HG02943 (cell line): ENCODE data around the gene DGCR6.
"Not testable (repeated sequence)": the region's sequence is repeated elsewhere in the genome, so short reads cannot be mapped to it uniquely, and the experiment has no call there.

Source experiments
- ATAC-seq: cut with Tn5 transposase; IDR thresholded peaks from one replicate; pipeline ENCODE4 v1.9.1; 2021; ENCODE audit warnings: mild to moderate bottlenecking, low read depth, moderate library complexity; ENCODE audit not compliant: unreplicated experiment

Gene DGCR6

DNA sequence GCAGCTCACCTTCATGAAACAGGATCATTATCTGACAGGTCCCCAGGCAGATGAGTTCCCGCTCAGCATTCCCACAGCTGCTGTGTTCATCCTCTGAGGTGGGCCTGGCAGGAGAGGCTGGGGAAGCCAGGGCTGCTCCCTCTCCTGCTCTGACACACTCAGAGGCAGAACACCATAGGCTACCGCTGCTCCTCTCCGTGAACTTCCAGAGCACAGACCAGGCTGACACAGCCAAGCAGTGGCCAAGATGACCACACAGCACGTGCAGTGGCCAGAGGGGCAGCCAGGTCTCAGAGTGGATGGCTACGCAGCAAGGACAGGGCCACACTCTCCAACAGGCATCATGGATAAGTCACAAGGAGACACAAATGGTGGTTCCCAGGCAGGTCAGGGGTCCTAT, 21.5 kb downstream of the DGCR6 start:
- no peak for ATAC-seq

DNA sequence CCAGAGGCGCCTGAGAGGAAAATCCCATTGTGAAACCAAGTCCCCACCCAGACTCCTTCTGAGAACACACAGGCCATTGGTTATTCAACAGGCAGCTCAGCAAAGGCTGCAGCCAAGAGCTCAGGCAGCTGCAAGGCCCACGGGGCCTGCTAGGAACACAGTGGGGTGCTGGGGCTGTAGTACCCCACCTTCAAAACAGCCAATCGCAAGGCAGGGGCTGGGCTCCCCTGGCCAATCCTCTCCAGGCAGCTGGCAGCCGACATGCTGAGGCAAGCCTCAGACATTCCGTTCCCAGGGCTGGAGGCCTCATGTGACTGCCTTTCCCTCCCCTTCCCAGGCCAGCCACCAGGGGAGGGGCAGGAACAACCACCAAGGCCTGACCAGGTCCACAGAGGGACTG, 23.3 kb downstream of the DGCR6 start:
- no peak for ATAC-seq

DNA sequence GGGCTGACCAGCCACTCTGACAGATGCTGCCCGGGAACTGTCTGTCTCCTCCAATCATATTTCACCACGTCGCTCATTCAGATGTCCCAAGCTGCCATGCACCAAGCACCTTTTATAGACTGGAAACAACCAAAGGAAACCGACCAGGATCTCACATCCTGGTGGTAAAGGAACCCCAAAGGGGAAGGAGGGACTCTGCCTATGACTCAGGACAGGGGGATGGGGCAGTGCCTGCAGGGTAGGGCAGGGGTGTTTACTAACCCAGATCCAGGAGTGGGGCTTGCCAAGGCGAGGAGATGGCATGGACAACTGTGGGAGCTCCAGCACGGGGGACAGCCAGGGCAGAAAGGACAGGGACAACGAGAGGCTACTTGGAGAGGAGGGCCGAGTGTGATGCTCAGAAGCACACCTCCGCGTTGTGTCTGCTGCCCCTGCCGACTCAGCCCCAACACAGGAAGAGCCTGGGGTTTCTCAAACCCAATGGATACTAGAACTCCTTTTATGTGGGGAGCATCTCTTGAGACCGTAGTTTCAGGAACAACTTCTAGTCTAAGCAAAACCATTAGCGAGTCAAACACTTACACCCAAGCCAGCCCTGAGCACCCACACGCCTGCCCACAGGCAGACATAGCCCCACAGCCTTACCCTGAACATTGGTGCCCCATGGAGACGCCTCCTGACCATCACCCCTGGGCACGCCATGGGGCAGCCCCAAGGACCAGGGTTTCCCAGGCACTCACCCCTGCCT, 26.0 kb downstream of the DGCR6 start:
- no peak for ATAC-seq

DNA sequence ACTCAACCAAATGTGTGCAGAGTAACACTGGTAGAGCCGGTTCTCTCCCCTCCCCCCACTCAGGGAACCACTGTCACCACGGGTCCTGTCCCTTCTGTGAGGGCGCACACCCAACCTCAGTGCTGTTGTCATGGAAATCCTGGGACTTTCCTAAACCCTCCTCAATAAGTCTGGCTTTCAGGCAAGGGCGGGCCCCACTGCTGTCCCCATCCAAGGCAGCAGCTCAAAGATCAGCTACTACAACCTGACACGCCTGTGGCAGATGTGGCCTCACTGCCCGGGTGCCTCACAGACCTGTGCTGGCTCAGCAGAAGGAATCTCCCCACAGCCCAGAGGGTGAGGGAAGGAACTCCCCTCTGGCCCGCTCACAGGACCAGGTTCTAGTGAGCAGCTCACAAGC, 27.8 kb downstream of the DGCR6 start:
- no peak for ATAC-seq

DNA sequence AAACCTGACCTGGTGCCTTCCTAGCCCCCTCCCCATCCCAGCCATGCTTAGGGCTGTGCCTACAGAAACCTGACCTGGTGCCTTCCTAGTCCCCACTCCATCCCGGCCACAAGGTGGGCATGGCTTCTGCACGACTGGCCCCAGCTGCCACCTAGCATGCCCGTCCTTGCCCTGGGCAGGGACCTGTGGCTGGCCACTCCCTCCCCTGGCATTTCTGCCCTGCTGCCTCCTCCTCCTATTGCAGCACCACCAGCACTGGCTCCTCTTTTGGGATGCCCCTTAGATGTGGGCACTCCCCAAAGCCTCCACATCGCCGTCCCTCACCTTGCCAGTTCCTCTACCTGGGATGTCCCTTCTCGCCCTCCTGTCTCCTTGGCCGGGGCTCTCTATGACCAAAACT, 28.6 kb downstream of the DGCR6 start:
- not testable (repeated sequence) for ATAC-seq

DNA sequence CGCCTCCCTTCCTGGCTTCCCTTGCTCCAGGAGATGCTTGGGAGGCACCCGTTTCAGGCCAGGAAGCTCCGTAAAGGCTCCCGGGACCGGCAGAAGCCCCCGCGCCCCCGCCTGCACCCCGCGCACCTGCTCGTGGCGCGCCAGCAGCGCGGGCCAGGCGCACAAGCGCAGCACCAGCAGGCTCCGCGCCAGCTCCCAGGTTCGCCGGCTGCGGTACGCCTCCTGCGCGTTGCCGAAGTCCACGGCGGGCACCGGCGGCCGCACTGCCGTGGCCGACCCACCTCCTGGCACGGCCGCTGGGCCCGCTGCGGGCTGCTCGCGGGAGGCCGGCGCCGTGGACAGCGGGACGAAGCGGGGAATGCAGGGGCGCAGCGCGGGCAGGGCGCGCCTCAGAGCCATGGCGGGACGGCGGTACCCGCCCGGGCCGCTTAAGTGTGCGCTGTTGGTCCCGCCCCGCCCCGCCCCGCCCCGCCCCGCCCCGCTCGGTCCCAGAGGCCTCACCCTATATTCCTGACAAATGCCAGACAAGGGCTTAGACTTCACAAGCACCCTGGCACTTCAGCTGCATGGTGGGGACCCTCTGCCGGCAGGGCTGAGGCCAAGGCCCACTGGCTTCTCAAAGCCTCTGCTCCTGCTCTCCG, 29.9 kb downstream of the DGCR6 start, which contains the start of gene PRODH:
TSS of gene PRODH (minus strand) at position 405 of the 641 bp plus-strand sequence. CDS start at position 399, 6 bp downstream.
- no peak for ATAC-seq

DNA sequence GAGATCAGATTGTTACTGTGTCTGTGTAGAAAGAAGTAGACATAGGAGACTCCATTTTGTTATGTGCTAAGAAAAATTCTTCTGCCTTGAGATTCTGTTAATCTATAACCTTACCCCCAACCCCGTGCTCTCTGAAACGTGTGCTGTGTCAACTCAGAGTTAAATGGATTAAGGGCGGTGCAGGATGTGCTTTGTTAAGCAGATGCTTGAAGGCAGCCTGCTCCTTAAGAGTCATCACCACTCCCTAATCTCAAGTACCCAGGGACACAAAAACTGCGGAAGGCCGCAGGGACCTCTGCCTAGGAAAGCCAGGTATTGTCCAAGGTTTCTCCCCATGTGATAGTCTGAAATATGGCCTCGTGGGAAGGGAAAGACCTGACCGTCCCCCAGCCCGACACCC, 32.6 kb downstream of the DGCR6 start:
- not testable (repeated sequence) for ATAC-seq

DNA sequence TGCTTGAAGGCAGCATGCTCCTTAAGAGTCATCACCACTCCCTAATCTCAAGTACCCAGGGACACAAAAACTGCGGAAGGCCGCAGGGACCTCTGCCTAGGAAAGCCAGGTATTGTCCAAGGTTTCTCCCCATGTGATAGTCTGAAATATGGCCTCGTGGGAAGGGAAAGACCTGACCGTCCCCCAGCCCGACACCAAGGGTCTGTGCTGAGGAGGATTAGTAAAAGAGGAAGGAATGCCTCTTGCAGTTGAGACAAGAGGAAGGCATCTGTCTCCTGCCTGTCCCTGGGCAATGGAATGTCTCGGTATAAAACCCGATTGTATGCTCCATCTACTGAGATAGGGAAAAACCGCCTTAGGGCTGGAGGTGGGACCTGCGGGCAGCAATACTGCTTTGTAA, 41.0 kb downstream of the DGCR6 start:
- ATAC-seq, result not testable (repeated sequence)

- ATAC-seq, result no peak
These were observed 41.8 kb downstream of the DGCR6 start for GRCh38 chr22:18947905-18948304.

DNA sequence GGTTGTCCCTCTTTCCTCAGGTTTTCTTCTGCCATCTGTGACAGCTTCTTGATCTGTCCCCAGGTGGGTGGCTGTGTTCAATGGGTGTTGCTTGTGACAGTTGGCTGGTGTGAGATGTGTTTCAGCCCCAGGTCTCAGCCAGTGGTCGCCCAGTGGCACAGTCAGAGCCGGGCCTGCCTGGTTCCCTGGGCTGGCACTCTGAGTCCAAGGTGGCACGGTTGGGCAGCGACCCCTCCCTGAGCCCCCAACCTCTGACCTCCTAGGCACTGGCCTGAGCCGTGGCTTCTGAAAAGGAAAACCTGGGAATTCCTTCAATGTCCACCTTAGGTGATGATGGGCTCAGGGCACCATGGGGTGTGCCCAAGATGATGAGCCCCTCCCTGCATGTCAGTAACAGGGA, 44.0 kb downstream of the DGCR6 start:
- no peak for ATAC-seq

DNA sequence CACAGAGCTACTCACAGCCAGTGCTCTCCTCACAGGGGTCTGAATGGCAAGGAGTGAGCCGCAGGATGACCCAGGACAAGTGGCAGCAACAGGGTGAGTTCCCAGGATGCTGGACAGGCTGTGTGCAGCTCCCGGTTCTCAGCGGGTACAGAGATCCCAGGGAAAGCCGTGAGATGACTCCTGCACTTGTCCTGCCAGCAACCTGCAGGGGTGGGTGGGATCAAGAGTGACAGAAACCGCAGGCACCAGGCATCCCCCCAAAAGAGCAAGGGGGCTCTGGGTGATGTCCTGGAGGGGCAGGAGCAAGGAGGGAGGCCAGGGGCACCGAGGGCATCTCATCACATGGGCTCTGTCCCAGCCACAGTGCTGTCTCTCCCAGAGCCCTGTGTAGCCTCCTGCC, 45.9 kb downstream of the DGCR6 start:
- no peak for ATAC-seq

GRCh38 chr22:18953128-18953527, 47.0 kb downstream of the DGCR6 start:
- not testable (repeated sequence) for ATAC-seq

DNA sequence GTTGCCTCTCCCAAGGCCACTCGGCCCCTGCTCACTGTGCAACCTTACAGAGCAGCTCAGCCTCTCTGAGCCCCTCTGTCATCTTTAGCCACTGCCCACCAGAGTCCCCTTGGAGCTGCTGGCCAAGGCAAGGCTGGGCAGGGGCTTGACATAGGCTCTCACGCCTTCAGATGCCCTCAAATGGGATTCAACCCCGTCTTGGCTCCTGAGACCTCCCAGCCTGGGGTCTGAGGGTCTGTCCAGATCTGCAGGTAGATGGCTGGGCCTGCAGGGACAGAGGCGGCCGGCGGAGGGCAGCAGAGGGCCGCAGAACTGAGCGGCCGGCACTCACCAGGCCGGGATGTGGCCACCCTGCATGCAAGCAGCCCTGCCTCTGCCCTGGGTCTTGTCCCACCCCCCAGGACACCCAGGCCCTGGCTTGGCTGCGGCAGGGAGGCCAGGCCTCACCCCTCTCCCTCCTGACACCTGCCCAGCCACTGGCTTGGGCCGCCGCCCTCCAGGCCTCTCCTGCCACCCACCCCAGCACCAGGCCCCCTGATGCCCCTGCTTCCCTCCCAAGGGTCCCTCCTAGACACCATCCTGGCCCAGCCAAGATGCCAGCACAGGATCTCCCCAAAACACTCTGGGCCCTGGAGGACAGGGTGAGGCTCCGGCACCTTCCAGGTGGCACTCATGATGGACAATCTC, 48.3 kb downstream of the DGCR6 start:
- not testable (repeated sequence) for ATAC-seq

GRCh38 chr22:18954990-18955571, 49.0 kb downstream of the DGCR6 start:
- no peak for ATAC-seq

DNA sequence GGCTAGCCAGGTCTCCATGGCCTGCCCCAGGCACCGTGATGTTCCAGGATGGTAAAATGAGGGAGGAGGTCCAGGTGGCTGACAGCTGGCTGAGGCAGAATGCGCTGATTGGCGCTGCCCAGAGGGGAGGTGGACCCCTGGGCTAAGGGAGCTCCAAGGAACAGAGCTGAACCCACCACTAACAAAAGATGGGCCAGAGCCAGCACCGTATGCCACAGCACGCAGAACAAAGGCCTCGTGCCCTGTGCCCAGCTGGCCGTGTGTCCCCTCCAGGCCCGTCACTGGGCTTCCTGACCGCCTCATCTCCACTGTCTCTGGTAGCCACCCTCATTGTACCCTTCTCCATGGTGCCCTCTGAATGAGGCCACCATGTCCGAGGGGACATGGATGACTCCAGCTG, 49.6 kb downstream of the DGCR6 start:
- no peak for ATAC-seq

DNA sequence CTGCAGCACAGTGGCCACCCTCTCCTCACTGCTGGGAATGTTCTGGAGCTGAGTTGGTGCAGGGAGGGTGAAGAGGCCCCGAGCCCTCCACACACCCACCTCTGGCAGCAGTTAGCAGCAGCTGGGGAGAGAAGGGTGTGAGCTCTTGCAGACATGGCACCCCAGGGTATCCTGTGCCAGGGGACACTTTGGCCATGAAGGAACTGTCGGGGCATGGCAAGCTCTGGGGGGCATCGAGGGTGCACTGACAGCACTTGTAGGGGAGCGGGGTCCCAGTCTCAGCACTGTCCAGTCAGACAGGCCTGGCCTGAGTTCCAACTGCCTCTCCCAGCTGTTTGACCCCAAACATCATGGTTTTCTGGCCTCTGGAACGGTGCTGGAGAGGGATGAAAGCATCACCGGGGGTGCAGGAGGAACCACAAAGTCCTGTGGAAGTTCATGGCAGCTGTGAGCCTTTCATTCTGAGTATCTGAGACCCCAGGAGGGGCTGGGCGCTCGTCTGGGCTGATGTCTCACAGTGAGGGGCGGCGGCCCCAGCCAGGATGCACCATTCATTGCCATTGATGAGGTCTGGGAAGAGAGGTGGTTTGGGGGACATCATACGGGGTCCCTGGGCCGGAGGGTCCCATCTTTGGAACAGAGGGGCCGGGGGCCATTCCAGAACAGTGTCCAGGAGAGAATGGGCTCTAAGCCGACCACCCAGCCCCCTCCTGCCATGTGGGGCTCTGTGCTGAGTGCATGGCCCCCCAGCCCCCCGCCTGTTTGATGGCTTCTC, 50.2 kb downstream of the DGCR6 start:
- not testable (repeated sequence) for ATAC-seq

DNA sequence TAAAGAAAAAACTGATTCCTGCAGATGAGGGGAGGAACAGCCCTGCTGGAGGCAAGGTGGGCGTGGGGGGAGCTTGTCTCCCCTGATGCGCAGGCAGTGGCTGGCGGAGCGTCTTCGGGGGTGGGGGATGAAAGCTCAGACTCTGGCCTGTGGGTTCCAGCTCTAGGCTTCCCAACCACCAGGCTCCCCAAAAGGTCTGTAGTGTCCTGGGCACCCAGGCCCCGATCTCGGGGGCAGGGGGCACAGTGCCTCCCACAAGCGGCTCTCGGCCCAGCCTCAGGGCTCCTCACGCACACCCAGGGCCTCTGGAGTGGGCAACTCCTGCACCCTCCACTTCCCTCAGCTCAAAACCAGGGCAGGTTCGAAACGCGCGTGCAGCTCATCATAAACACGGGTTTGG, 50.8 kb downstream of the DGCR6 start:
- ATAC-seq, result not testable (repeated sequence)

- ATAC-seq, result not testable (repeated sequence)
These were observed 51.7 kb downstream of the DGCR6 start for GRCh38 chr22:18957621-18958320.

- not testable (repeated sequence) for ATAC-seq
These were observed 52.2 kb downstream of the DGCR6 start for GRCh38 chr22:18958321-18958705.

DNA sequence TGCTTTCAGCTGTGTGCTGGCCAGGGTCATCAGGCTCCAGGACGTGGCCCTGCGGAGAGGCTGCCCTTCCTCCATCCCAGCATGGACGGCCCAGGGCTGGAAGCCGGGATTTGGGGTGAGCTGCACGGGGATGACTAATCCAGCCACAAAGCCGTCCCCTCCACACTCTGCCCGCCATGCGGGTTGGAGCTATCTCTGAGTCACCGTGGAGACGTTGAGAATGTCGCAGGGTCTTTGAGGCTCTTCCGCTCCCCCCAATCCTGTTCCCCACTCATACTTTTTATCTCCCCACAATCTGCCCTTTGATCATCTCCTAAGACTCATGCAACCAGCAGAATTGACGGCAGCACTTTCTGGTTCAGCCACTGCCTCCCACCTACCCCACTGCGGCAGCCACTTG, 52.6 kb downstream of the DGCR6 start:
- ATAC-seq, result not testable (repeated sequence)
